H1 (cell line): ENCODE measurements around the gene LEFTY2. TPM values are rescaled to one million over a fixed set of nuclear protein-coding genes. Genes with fewer than 3 reads are reported as not detected.

Experiments
- CTCF ChIA-PET: fragments of 300-600 bp; sonication (Branson Sonifier 250); formaldehyde crosslinking; loops from one replicate; lab custom pipeline; 2021; ENCODE audit not compliant: partially characterized antibody; lab: Charles Lee
- POLR2A ChIA-PET: fragments of 300-600 bp; sonication (Branson Sonifier 250); formaldehyde crosslinking; loops from one replicate; lab custom pipeline; 2021; ENCODE audit warnings: inconsistent platforms; ENCODE audit not compliant: partially characterized antibody; lab: Charles Lee
- DNase-seq, 2 experiments: peaks; one replicate each; pipeline versions ENCODE4 v3.0.0 to v3.0.0-alpha.2; 2010 to 2022; ENCODE audit warnings: low spot score in 2 of 2, low read depth in 1 of 2, mixed read lengths in 1 of 2
- FAIRE-seq: peaks from 2 replicates; lab custom pipeline; 2011; peaks lifted over from hg19 to GRCh38; lab: Jason Lieb, UNC
- H2AFZ ChIP-seq: 2 replicates; pipeline ENCODE4 v1.8.1; 2012; ENCODE audit warnings: low read length, inconsistent platforms
- H2AK5ac ChIP-seq: 2 replicates; pipeline ENCODE4 v1.6.1; 2013; ENCODE audit warnings: low read depth, low read length
- H2BK120ac ChIP-seq: replicated peaks from 2 replicates; pipeline ENCODE3; 2013; ENCODE audit warnings: low read depth, low read length, inconsistent platforms
- H2BK12ac ChIP-seq: 2 replicates; pipeline ENCODE4 v1.6.1; 2013; ENCODE audit warnings: low read depth, low read length
- H2BK15ac ChIP-seq: 2 replicates; pipeline ENCODE4 v1.6.1; 2013; ENCODE audit warnings: low read length
- H2BK20ac ChIP-seq: 2 replicates; pipeline ENCODE4 v1.6.1; 2013; ENCODE audit warnings: low read length
- H2BK5ac ChIP-seq: 2 replicates; pipeline ENCODE4 v1.6.1; 2013; ENCODE audit warnings: low read depth, low read length
- H3K14ac ChIP-seq: 2 replicates; pipeline ENCODE4 v1.6.1; 2013; ENCODE audit warnings: inconsistent platforms; ENCODE audit not compliant: insufficient read length
- H3K18ac ChIP-seq: 2 replicates; pipeline ENCODE4 v1.6.1; 2013; ENCODE audit warnings: low read length; ENCODE audit errors: extremely low read depth
- H3K23ac ChIP-seq: 2 replicates; pipeline ENCODE4 v1.6.1; 2013; ENCODE audit warnings: inconsistent platforms; ENCODE audit not compliant: insufficient read length
- H3K23me2 ChIP-seq: 2 replicates; pipeline ENCODE4 v1.6.1; 2013; ENCODE audit warnings: low read depth, low read length
- H3K27ac ChIP-seq: 2 replicates; pipeline ENCODE4 v1.6.1; 2011; ENCODE audit warnings: low read depth, low read length, inconsistent platforms
- H3K27me3 ChIP-seq, 4 experiments: replicated peaks in 1 of 4; 1 replicate in 1 of 4; 2 replicates in 3 of 4; pipeline versions ENCODE4 v1.6.1 to v1.8.1; 2011 to 2013; ENCODE audit warnings: low read length in 3 of 4, mild to moderate bottlenecking in 3 of 4, inconsistent platforms in 2 of 4, mixed read lengths in 2 of 4, moderate library complexity in 1 of 4; ENCODE audit not compliant: control insufficient read depth in 3 of 4, insufficient read depth in 3 of 4; ENCODE audit errors: extremely low read depth in 1 of 4
- H3K36me3 ChIP-seq, 4 experiments: 2 replicates each; pipeline versions ENCODE4 v1.6.1 to v1.8.1; 2011 to 2013; ENCODE audit warnings: mild to moderate bottlenecking in 4 of 4, low read length in 3 of 4, moderate library complexity in 2 of 4, control low read depth in 1 of 4, inconsistent platforms in 1 of 4; ENCODE audit not compliant: insufficient read depth in 4 of 4, control insufficient read depth in 2 of 4
- H3K4ac ChIP-seq: replicated peaks from 2 replicates; pipeline ENCODE3; 2013; ENCODE audit warnings: low read length, low read depth, mixed read lengths, inconsistent platforms; ENCODE audit not compliant: insufficient read length
- H3K4me1 ChIP-seq, 4 experiments: replicated peaks in 1 of 4; 1 replicate in 1 of 4; 2 replicates in 3 of 4; pipeline versions ENCODE4 v1.6.1 to v1.8.1; 2011 to 2013; ENCODE audit warnings: low read length in 3 of 4, inconsistent platforms in 2 of 4, mixed read lengths in 1 of 4; ENCODE audit not compliant: insufficient read depth in 4 of 4, control insufficient read depth in 3 of 4
- H3K4me2 ChIP-seq, 2 experiments: 2 replicates each; pipeline versions ENCODE4 v1.6.1 to v1.8.1; 2011 to 2013; ENCODE audit warnings: low read depth in 2 of 2, low read length in 2 of 2, control low read depth in 1 of 2, inconsistent platforms in 1 of 2, mild to moderate bottlenecking in 1 of 2; ENCODE audit not compliant: insufficient read depth in 1 of 2
- H3K4me3 ChIP-seq, 4 experiments: fragments of 200-600, 300-600 bp in 1 of 4; sonication (generic), shearing (Covaris generic), sonication (Bioruptor Twin) in 1 of 4; 2 replicates each; pipeline versions ENCODE4 v1.5.1 to v1.8.1; 2011 to 2016; ENCODE audit warnings: low read length in 4 of 4, low read depth in 3 of 4, control low read depth in 2 of 4, inconsistent platforms in 2 of 4, mild to moderate bottlenecking in 2 of 4, mixed read lengths in 1 of 4, moderate library complexity in 1 of 4; ENCODE audit not compliant: insufficient read depth in 2 of 4; ENCODE audit errors: extremely low read depth in 1 of 4
- H3K56ac ChIP-seq: replicated peaks from 2 replicates; pipeline ENCODE3; 2013; ENCODE audit warnings: low read depth, mild to moderate bottlenecking, mixed read lengths, low read length, inconsistent platforms; ENCODE audit not compliant: insufficient read length
- H3K79me1 ChIP-seq: 2 replicates; pipeline ENCODE4 v1.6.1; 2013; ENCODE audit warnings: low read depth, low read length, control low read depth
- H3K79me2 ChIP-seq, 2 experiments: 2 replicates each; pipeline versions ENCODE4 v1.6.1 to v1.8.1; 2012 to 2013; ENCODE audit warnings: low read length in 2 of 2, mild to moderate bottlenecking in 2 of 2, inconsistent platforms in 1 of 2; ENCODE audit not compliant: insufficient read depth in 2 of 2, control insufficient read depth in 1 of 2
- H3K9ac ChIP-seq, 4 experiments: replicated peaks in 1 of 4; 1 replicate in 1 of 4; 2 replicates in 3 of 4; pipeline versions ENCODE4 v1.6.1 to v1.8.1; 2011 to 2013; ENCODE audit warnings: low read depth in 3 of 4, low read length in 3 of 4, control low read depth in 2 of 4, mild to moderate bottlenecking in 2 of 4, moderate library complexity in 2 of 4, inconsistent platforms in 1 of 4; ENCODE audit errors: extremely low read depth in 1 of 4
- H3K9me3 ChIP-seq, 2 experiments: 2 replicates each; pipeline versions ENCODE4 v1.6.1 to v1.8.1; 2012 to 2013; ENCODE audit warnings: mild to moderate bottlenecking in 2 of 2, moderate library complexity in 2 of 2, control low read depth in 1 of 2, inconsistent platforms in 1 of 2, low read depth in 1 of 2, low read length in 1 of 2, mixed read lengths in 1 of 2; ENCODE audit not compliant: insufficient read depth in 2 of 2
- H4K20me1 ChIP-seq, 2 experiments: replicated peaks in 1 of 2; 2 replicates each; pipeline versions ENCODE3 to v1.8.1; 2011 to 2013; ENCODE audit warnings: inconsistent platforms in 2 of 2, low read length in 2 of 2, mild to moderate bottlenecking in 1 of 2; ENCODE audit not compliant: insufficient read depth in 2 of 2, control insufficient read depth in 1 of 2
- H4K5ac ChIP-seq: 2 replicates; pipeline ENCODE4 v1.6.1; 2013; ENCODE audit warnings: low read length, low read depth, mixed read lengths, inconsistent platforms; ENCODE audit not compliant: insufficient read length
- H4K8ac ChIP-seq: 2 replicates; pipeline ENCODE4 v1.8.0; 2013; ENCODE audit warnings: mild to moderate bottlenecking, moderate library complexity, low read length, inconsistent platforms; ENCODE audit not compliant: insufficient read depth; ENCODE audit errors: extremely low read depth
- H4K91ac ChIP-seq: replicated peaks from 2 replicates; pipeline ENCODE3; 2013; ENCODE audit warnings: low read length, mixed read lengths, inconsistent platforms; ENCODE audit not compliant: insufficient read length
- SIN3A ChIP-seq, 2 experiments: IDR thresholded peaks in 1 of 2; conservative IDR thresholded peaks in 1 of 2; 2 replicates each; pipeline ENCODE4 v1.6.1; 2011 to 2012; ENCODE audit warnings: low read length in 2 of 2, improper control_type of control experiment in 1 of 2, low read depth in 1 of 2, mild to moderate bottlenecking in 1 of 2
- WGBS, 2 experiments: shearing (Covaris generic) in 1 of 2; methylation state at CpG; one replicate each; pipeline versions ENCODE4 v1.1.6 to v1.1.7; 2013 to 2015; ENCODE audit warnings: low lambda C conversion rate in 2 of 2, mixed read lengths in 2 of 2, inconsistent platforms in 1 of 2, low coverage in 1 of 2, missing lambda C conversion rate in 1 of 2; ENCODE audit not compliant: insufficient replicate concordance in 2 of 2, insufficient coverage in 1 of 2, insufficient read length in 1 of 2; ENCODE audit errors: extremely low coverage in 1 of 2, missing lambda C conversion rate in 1 of 2; 5-methylcytosine and 5-hydroxymethylcytosine counted together
- polyA plus RNA-seq, 7 experiments: library from polyadenylated mRNA; depleted of rRNA in 3 of 7; stranded (reverse) in 5 of 7; unstranded in 2 of 7; fragments of >200 nt in 5 of 7; fragments of 200-250 nt in 2 of 7; gene quantifications; 1 replicate in 5 of 7; 2 replicates in 1 of 7; 4 replicates in 1 of 7; pipeline versions ENCODE4 v1.2.1 to v1.2.3, GENCODE V29; 2011 to 2013; ENCODE audit warnings: missing spikeins in 2 of 7, mixed read lengths in 2 of 7
- total RNA-seq: library from RNA; stranded (reverse); fragmentation: NEBNext Ultra II Directional; extraction: Animal tissue kit (Norgen Biotek cat#: 25700); gene quantifications from 2 replicates; pipeline ENCODE4 v1.2.1, GENCODE V29; 2021

LEFTY2 gene
- total and polyA plus RNA-seq, 2 of the 8 experiments (the other 6 are each of a cell fraction or from before 2014, with no cell fraction given) = 2.6 to 4.3 TPM

- H3K79me1 ChIP-seq = peaks cover 11% of the 10 kb centered on the region
- H3K18ac ChIP-seq = peak overlapping the region; percentile 55; the same call in 1 of the 2 replicates
- peaks cover 2% of the 10 kb centered on the region in 2 experiments for H4K20me1 ChIP-seq
- H3K27me3 ChIP-seq = no peaks in the 10 kb centered on the region
- H3K4me2 ChIP-seq = no peak overlapping the region; a peak in 1 of 4 replicates
- no peak overlapping the region for H4K5ac ChIP-seq
- H3K9me3 ChIP-seq = no peaks in the 10 kb centered on the region
- no peak overlapping the region for H3K14ac ChIP-seq
- H2BK20ac ChIP-seq = no peak overlapping the region; the same call in 1 of the 2 replicates
- H3K4ac ChIP-seq = no peak overlapping the region
- ChIA-PET CTCF (interaction anchor here (1.1 to 2.5 kb wide), 5 partner anchors 9 to 61 kb away, joined by 3 to 16 read pairs (median 3); no protein-coding TSS in a partner anchor), POLR2A (interaction anchor here (1.0 to 1.4 kb wide), 7 partner anchors 10 to 140 kb away, joined by 3 to 5 read pairs (median 3); no protein-coding TSS in a partner anchor)
- peaks cover 5 to 15% of the 10 kb centered on the region in 2 experiments for H3K79me2 ChIP-seq
- FAIRE-seq (no peak), DNase-seq (no peak)
- H3K23me2 ChIP-seq = peaks cover 4% of the 10 kb centered on the region
- H3K4me3 ChIP-seq = no peak overlapping the region
- H3K56ac ChIP-seq = no peak overlapping the region
- peak overlapping the region; percentile 68 for H2BK12ac ChIP-seq
- no peak overlapping the region for H4K91ac ChIP-seq
- H3K4me1 ChIP-seq = peaks cover 0 to 9% (median 5%) of the 10 kb centered on the region in 4 experiments; a peak in 4 of 7 replicates
- H2BK5ac ChIP-seq = no peak overlapping the region; the same call in 1 of the 2 replicates
- H3K9ac ChIP-seq = no peak overlapping the region
- TF ChIP-seq SIN3A (conservative IDR thresholded peaks at IDR 0.05 in 1 of 2, IDR thresholded peaks at IDR 0.05 in 1 of 2; ENCODE audit: low read depth in 1 of 2, low read length in 2 of 2) = no peak
- H3K27ac ChIP-seq = no peak overlapping the region
- no peak overlapping the region; the same call in 1 of the 2 replicates for H4K8ac ChIP-seq
- peak overlapping the region; percentile 60 for H2AFZ ChIP-seq
- no peak overlapping the region for H3K23ac ChIP-seq
- H3K36me3 ChIP-seq = peaks cover 0 to 10% (median 5%) of the 10 kb centered on the region in 4 experiments; a peak in 5 of 8 replicates
- H2AK5ac ChIP-seq = peak overlapping the region; percentile 45; the same call in 1 of the 2 replicates
- 88% methylated on average over 3 of the region's 3 CpGs; no CpG with 5 or more reads in 1 of the 2 experiments for WGBS, 2 experiments
- H2BK120ac ChIP-seq = no peak overlapping the region
- no peak overlapping the region for H2BK15ac ChIP-seq
Measured at GRCh38 chr1:225926551-225927113, 14.4 kb downstream of the LEFTY2 start.
